Panc1 (cell line): ENCODE results near the gene SAMD1.

Experiments
- POLR2AphosphoS5 ChIP-seq: IDR thresholded peaks from 2 replicates; pipeline ENCODE4 v1.6.1; 2012; ENCODE audit warnings: mild to moderate bottlenecking, low read depth, low read length, moderate library complexity
- TCF7L2 ChIP-seq: IDR thresholded peaks from 2 replicates; pipeline ENCODE4 v1.6.1; 2011; ENCODE audit warnings: mild to moderate bottlenecking, low read depth, low read length, inconsistent platforms
- TF ChIP-seq, protein P1 (sequence below): fragments of 450-650 bp; IDR thresholded peaks from 2 replicates; pipeline ENCODE4 v1.5.1; 2017; ENCODE audit warnings: mild to moderate bottlenecking
- TF ChIP-seq, protein P2 (sequence below), 2 experiments: IDR thresholded peaks; 2 replicates each; pipeline ENCODE4 v1.6.1; 2011 to 2012; ENCODE audit warnings: low read depth in 2 of 2, control low read depth in 1 of 2, low read length in 1 of 2, mild to moderate bottlenecking in 1 of 2, moderate library complexity in 1 of 2; ENCODE audit not compliant: insufficient read depth in 1 of 2

DNA sequence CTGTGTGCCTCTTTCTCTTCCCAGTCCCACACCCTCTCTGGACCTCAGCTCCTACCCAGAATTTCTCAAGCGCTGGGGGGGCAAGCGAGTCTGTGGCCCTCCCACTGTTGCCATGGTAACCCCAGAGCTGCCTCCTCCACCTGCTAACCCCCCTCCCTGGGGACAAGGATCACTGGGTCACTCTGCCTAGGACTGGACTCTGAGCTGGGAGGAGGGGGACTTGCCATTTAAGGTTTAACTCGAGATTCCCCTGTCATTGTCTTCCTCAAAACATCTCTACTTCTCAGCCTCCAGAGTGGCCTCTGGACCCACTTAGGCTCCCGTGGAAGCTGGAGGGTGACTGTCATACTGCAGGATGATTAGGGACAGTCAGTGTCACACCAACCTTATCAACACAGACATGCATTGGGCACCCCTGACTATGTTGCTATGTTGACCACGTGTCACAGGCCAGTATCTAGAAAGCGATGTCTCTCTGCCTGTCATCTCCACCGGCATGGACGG, 30.8 kb downstream of the SAMD1 start:
- TF ChIP-seq, protein P1, sequence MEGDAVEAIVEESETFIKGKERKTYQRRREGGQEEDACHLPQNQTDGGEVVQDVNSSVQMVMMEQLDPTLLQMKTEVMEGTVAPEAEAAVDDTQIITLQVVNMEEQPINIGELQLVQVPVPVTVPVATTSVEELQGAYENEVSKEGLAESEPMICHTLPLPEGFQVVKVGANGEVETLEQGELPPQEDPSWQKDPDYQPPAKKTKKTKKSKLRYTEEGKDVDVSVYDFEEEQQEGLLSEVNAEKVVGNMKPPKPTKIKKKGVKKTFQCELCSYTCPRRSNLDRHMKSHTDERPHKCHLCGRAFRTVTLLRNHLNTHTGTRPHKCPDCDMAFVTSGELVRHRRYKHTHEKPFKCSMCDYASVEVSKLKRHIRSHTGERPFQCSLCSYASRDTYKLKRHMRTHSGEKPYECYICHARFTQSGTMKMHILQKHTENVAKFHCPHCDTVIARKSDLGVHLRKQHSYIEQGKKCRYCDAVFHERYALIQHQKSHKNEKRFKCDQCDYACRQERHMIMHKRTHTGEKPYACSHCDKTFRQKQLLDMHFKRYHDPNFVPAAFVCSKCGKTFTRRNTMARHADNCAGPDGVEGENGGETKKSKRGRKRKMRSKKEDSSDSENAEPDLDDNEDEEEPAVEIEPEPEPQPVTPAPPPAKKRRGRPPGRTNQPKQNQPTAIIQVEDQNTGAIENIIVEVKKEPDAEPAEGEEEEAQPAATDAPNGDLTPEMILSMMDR, result no peak
- TF ChIP-seq, protein P2, sequence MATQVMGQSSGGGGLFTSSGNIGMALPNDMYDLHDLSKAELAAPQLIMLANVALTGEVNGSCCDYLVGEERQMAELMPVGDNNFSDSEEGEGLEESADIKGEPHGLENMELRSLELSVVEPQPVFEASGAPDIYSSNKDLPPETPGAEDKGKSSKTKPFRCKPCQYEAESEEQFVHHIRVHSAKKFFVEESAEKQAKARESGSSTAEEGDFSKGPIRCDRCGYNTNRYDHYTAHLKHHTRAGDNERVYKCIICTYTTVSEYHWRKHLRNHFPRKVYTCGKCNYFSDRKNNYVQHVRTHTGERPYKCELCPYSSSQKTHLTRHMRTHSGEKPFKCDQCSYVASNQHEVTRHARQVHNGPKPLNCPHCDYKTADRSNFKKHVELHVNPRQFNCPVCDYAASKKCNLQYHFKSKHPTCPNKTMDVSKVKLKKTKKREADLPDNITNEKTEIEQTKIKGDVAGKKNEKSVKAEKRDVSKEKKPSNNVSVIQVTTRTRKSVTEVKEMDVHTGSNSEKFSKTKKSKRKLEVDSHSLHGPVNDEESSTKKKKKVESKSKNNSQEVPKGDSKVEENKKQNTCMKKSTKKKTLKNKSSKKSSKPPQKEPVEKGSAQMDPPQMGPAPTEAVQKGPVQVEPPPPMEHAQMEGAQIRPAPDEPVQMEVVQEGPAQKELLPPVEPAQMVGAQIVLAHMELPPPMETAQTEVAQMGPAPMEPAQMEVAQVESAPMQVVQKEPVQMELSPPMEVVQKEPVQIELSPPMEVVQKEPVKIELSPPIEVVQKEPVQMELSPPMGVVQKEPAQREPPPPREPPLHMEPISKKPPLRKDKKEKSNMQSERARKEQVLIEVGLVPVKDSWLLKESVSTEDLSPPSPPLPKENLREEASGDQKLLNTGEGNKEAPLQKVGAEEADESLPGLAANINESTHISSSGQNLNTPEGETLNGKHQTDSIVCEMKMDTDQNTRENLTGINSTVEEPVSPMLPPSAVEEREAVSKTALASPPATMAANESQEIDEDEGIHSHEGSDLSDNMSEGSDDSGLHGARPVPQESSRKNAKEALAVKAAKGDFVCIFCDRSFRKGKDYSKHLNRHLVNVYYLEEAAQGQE (IDR thresholded peaks at IDR 0.05; ENCODE audit: insufficient read depth in 1 of 2, low read depth in 2 of 2, low read length in 1 of 2), result no peak
- TF ChIP-seq POLR2AphosphoS5 (no peak), TCF7L2 (no peak)
